H1 (cell line): ENCODE data around the gene DYNC2I2. TPM values are rescaled to one million over a fixed set of nuclear protein-coding genes. Genes with fewer than 3 reads are reported as not detected.

ENCODE experiments used
- polyA plus RNA-seq, 7 experiments: library from polyadenylated mRNA; depleted of rRNA in 3 of 7; stranded (reverse) in 5 of 7; unstranded in 2 of 7; fragments of >200 nt in 5 of 7; fragments of 200-250 nt in 2 of 7; gene quantifications; 1 replicate in 5 of 7; 2 replicates in 1 of 7; 4 replicates in 1 of 7; pipeline versions ENCODE4 v1.2.1 to v1.2.3, GENCODE V29; 2011 to 2013; ENCODE audit warnings: missing spikeins in 2 of 7, mixed read lengths in 2 of 7
- total RNA-seq: library from RNA; stranded (reverse); fragmentation: NEBNext Ultra II Directional; extraction: Animal tissue kit (Norgen Biotek cat#: 25700); gene quantifications from 2 replicates; pipeline ENCODE4 v1.2.1, GENCODE V29; 2021
- TF ChIP-seq, protein P1 (sequence below): fragments of 300-600 bp; sonication (generic); IDR thresholded peaks from 2 replicates; pipeline ENCODE4 v1.7.1; 2012; ENCODE audit warnings: low read length, moderate library complexity, mild to moderate bottlenecking, inconsistent platforms; ENCODE audit not compliant: insufficient replicate concordance

Gene DYNC2I2
- total and polyA plus RNA-seq, 2 of the 8 experiments (the other 6 are each of a cell fraction or from before 2014, with no cell fraction given), result 58.0 to 78.5 TPM

DNA sequence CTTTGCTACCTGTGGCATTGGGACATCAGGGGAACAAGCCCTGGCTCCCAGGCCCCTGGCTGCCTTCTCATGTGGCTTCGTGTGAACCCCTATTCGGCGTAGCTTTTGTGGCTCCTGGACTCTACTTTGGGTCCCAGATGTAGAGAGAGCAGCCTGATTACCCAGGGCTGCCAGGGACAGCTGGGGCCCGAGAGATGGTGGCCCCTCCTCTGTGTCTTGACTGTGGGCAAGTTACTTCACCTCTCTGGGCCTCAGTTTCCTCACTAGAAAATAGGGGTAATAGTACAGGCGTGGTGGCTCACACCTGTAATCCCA, 47.7 kb upstream of the DYNC2I2 start (continued):
- TF ChIP-seq, protein P1, sequence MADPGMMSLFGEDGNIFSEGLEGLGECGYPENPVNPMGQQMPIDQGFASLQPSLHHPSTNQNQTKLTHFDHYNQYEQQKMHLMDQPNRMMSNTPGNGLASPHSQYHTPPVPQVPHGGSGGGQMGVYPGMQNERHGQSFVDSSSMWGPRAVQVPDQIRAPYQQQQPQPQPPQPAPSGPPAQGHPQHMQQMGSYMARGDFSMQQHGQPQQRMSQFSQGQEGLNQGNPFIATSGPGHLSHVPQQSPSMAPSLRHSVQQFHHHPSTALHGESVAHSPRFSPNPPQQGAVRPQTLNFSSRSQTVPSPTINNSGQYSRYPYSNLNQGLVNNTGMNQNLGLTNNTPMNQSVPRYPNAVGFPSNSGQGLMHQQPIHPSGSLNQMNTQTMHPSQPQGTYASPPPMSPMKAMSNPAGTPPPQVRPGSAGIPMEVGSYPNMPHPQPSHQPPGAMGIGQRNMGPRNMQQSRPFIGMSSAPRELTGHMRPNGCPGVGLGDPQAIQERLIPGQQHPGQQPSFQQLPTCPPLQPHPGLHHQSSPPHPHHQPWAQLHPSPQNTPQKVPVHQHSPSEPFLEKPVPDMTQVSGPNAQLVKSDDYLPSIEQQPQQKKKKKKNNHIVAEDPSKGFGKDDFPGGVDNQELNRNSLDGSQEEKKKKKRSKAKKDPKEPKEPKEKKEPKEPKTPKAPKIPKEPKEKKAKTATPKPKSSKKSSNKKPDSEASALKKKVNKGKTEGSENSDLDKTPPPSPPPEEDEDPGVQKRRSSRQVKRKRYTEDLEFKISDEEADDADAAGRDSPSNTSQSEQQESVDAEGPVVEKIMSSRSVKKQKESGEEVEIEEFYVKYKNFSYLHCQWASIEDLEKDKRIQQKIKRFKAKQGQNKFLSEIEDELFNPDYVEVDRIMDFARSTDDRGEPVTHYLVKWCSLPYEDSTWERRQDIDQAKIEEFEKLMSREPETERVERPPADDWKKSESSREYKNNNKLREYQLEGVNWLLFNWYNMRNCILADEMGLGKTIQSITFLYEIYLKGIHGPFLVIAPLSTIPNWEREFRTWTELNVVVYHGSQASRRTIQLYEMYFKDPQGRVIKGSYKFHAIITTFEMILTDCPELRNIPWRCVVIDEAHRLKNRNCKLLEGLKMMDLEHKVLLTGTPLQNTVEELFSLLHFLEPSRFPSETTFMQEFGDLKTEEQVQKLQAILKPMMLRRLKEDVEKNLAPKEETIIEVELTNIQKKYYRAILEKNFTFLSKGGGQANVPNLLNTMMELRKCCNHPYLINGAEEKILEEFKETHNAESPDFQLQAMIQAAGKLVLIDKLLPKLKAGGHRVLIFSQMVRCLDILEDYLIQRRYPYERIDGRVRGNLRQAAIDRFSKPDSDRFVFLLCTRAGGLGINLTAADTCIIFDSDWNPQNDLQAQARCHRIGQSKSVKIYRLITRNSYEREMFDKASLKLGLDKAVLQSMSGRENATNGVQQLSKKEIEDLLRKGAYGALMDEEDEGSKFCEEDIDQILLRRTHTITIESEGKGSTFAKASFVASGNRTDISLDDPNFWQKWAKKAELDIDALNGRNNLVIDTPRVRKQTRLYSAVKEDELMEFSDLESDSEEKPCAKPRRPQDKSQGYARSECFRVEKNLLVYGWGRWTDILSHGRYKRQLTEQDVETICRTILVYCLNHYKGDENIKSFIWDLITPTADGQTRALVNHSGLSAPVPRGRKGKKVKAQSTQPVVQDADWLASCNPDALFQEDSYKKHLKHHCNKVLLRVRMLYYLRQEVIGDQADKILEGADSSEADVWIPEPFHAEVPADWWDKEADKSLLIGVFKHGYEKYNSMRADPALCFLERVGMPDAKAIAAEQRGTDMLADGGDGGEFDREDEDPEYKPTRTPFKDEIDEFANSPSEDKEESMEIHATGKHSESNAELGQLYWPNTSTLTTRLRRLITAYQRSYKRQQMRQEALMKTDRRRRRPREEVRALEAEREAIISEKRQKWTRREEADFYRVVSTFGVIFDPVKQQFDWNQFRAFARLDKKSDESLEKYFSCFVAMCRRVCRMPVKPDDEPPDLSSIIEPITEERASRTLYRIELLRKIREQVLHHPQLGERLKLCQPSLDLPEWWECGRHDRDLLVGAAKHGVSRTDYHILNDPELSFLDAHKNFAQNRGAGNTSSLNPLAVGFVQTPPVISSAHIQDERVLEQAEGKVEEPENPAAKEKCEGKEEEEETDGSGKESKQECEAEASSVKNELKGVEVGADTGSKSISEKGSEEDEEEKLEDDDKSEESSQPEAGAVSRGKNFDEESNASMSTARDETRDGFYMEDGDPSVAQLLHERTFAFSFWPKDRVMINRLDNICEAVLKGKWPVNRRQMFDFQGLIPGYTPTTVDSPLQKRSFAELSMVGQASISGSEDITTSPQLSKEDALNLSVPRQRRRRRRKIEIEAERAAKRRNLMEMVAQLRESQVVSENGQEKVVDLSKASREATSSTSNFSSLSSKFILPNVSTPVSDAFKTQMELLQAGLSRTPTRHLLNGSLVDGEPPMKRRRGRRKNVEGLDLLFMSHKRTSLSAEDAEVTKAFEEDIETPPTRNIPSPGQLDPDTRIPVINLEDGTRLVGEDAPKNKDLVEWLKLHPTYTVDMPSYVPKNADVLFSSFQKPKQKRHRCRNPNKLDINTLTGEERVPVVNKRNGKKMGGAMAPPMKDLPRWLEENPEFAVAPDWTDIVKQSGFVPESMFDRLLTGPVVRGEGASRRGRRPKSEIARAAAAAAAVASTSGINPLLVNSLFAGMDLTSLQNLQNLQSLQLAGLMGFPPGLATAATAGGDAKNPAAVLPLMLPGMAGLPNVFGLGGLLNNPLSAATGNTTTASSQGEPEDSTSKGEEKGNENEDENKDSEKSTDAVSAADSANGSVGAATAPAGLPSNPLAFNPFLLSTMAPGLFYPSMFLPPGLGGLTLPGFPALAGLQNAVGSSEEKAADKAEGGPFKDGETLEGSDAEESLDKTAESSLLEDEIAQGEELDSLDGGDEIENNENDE, result no peak
